Keratinocyte (primary cell): Measurements from ENCODE around the gene CLIP2.

ENCODE experiments used
- CTCF ChIP-seq, 3 experiments: IDR thresholded peaks in 1 of 3; conservative IDR thresholded peaks in 1 of 3; optimal IDR thresholded peaks in 1 of 3; 2 replicates in 2 of 3; 3 replicates in 1 of 3; pipeline versions ENCODE3 to v1.5.1; 2011; ENCODE audit warnings: low read length in 3 of 3, mild to moderate bottlenecking in 3 of 3, moderate library complexity in 2 of 3, control low read depth in 1 of 3, inconsistent platforms in 1 of 3; ENCODE audit not compliant: insufficient read depth in 2 of 3; ENCODE audit errors: extremely low read depth in 1 of 3
- EZH2 ChIP-seq: IDR thresholded peaks from one replicate; pipeline ENCODE4 v1.6.1; 2012; ENCODE audit warnings: inconsistent platforms, mild to moderate bottlenecking, low read length, moderate library complexity

- no peak for TF ChIP-seq CTCF (optimal IDR thresholded peaks at IDR 0.05 in 1 of 3, IDR thresholded peaks at IDR 0.05 in 1 of 3, conservative IDR thresholded peaks at IDR 0.05 in 1 of 3; ENCODE audit: extremely low read depth in 1 of 3, insufficient read depth in 2 of 3, low read length in 3 of 3)
- TF ChIP-seq EZH2 = no peak
Measured at GRCh38 chr7:74375726-74376220, 86.6 kb downstream of the CLIP2 start.
